ENCODE data around the gene ECSIT.
"Not testable (repeated sequence)": the region's sequence is repeated elsewhere in the genome, so short reads cannot be mapped to it uniquely, and the experiment has no call there.

The ECSIT gene

DNA sequence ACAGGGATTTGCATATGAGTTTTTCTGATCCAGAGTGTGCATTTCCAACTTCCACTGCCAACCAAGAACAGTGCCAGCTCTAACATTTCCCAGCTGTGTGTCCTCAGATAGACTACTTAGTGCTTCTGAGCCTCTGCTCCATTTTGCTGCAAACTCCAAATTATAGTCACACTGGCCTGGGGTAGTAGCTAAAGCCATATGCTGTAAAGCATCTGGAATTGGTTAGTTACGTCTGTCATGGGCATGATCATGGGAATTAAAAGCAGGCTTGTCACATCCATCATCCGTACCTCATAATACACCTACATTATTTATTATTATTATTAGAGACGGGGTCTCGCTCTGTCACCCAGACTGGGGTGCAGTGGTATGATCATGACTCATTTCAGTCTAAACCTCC, 55.2 kb downstream of the ECSIT start:
- no peak for DNase-seq

GRCh38 chr19:11468266-11468845, 60.6 kb downstream of the ECSIT start:
- not testable (repeated sequence) for DNase-seq

GRCh38 chr19:11465600-11465999, 63.3 kb downstream of the ECSIT start:
- no peak for DNase-seq

DNA sequence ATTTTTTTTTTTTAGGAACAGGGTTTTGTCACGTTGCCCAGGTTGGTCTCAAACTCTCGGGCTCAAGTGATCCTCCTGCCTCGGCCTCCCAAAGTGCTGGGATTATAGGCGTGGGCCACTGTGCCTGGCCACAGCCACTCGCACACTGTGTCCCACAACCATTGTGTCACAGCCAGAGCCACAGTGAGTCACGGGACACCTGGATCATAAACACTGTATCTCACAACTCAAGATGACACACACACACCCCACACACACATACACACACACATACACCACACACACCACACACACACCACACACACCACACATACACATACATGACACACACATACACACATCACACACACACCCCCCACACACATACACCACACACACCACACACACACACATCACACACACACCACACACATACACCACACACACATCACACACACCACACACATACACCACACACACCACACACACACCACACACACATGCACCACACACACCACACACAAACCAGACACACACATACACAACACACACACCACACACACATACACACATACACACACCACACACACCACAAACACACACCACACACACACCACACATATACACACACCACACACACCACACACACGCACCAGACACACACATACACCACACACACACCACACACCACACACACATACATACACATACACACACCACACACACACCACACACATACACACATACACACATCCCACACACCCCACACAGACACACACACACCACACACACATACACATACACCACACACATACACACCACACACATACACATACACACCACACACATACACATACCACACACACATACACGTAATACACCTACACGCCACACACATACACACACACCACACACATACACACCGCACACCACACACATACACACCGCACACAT, 64.3 kb downstream of the ECSIT start:
- DNase-seq = no peak

GRCh38 chr19:11463391-11463790, 65.5 kb downstream of the ECSIT start:
- DNase-seq = no peak

GRCh38 chr19:11461453-11461852, 67.5 kb downstream of the ECSIT start:
- DNase-seq = no peak

DNA sequence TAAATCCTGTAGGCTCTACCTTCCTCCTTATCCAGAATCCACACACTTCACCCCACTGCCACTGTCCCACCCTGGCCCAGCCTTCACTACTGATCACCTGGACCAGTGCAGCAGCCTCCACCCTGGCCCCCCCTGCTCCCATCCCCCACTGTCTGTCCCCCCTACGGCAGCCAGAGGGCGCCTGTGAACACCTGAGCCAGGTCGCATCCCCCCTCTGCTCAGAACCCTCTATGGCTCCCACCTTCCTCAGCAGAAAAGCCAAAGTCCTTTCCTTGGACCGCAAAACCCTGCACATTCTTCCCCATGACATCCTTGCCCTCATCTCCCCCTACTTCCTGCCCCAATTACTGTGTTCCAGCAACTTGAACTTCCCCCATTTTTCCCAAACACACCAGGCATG, 68.7 kb downstream of the ECSIT start:
- no peak for DNase-seq

- DNase-seq = not testable (repeated sequence)
These were observed 70.0 kb downstream of the ECSIT start for GRCh38 chr19:11458912-11459311.

DNA sequence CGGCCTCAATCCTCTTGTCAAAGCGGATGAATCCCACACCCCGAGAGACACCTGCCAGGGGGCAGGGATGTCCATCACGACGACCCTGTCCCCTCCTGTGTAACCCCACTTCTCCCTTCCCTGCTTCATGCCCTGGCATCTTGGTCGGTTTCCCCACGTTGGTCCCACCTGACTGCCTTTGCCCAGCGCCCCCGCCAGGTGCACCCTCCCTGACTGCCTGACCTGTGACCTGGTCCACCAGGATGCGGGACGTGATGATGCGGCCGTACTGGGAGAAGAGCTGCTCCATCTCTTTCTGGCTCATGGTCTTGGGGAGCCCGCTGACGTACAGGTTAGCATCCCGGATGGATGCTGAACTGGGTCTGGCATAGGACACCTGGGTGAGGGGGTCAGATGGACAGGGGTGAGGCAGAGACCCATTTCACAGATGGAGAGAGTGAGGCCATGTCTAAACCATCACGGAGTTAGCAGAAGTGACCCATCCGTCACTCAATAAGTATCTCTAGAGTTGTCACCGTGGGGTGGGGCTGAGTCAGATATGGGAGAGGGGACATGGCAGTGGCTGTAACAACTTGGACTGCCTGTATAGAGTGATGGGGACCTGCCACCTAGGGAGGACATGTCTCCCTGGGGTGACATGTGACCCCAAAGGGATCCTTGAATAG, 70.6 kb downstream of the ECSIT start:
- DNase-seq = no peak

- DNase-seq = no peak
These were observed 71.1 kb downstream of the ECSIT start for GRCh38 chr19:11457831-11458230.

GRCh38 chr19:11457115-11457514, 71.8 kb downstream of the ECSIT start:
- DNase-seq = no peak

DNA sequence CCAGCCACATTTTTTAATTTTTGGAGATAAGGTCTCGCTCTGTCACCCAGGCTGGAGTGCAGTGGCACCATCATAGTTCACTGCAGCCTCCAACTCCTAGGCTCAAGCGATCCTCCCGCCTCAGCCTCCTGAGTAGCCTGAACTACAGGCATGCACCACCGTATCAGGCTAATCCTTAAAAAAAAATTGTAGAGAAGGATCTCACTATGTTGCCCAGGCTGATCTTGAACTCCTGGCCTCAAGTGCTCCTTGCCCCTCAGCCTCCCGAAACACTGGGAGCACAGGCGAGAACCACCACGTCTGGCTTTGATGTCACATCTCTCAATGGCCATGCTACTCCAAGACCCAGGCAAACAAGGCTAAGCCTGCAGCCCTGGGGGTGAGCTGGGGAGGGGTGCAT, 72.3 kb downstream of the ECSIT start:
- no peak for DNase-seq
